NCI-H146 (cell line): ENCODE data around the gene IQCF6.
"Not testable (repeated sequence)": the region's sequence is repeated elsewhere in the genome, so short reads cannot be mapped to it uniquely, and the experiment has no call there.

Experiments
- DNase-seq: peaks from one replicate; lab custom pipeline; 2025; lab: John Stamatoyannopoulos, UW

The IQCF6 gene

GRCh38 chr3:51759203-51759602 is 19.8 kb downstream of the IQCF6 start:
- no peak for DNase-seq

- not testable (repeated sequence) for DNase-seq
Observed at GRCh38 chr3:51753763-51754750, 25.0 kb downstream of the IQCF6 start.

DNA sequence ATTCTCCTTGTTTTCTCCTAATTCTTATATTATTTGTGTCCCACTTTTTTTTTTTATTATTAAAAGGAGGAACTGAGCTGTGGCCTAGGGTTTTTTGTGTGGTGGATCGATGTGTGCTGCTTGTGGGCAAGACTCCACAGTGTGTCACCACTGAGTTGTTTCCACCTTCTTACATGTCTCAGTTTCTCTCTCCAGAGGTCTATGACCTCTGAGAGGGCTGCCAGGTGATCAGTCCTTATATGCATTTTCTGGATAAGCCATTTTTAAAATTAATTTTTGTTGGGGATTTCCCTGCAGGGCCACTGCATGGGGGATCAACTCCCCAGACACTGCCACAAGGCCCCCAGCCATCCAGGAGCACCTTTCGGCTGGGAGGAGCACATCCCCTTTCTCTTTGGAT is 27.8 kb downstream of the IQCF6 start:
- no peak for DNase-seq

GRCh38 chr3:51750878-51751277 is 28.2 kb downstream of the IQCF6 start:
- DNase-seq: no peak

DNA sequence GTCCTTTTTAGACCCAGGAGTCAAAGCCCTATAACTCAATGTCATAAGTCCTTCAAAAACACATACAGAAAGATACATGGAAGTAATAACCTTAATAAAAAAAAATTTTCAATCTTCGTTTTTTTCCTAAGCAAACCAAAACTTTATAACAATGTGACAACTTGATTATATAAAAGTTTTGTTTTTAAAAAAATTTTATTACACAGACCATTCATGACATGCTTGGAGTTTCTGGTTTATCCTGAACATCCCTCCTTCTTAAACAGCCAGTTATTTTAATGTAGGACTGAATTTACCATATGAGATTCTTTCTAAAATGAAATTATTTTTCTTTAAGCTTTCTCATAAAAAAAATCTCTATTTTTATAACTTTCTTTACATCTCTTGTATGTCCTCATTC is 30.7 kb downstream of the IQCF6 start:
- DNase-seq: no peak

DNA sequence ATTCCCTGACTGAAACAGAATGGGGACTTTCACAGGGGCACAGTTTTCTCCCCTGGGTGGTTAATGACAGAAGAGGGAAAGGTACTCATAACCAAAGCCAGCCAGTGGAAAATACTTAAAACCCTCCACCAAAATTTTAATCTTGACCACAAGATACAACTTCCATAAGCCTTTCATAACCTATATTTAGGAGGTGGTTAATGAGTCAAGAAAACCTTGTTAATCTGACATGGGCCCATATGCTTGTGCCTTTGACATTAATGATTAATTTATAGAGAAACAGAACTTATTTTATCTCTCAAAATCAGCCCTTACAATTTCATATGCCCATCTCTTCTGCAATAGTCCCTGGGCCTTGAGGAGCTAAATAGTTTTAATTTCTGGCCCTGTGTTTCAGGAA is 31.2 kb downstream of the IQCF6 start:
- DNase-seq: no peak

DNA sequence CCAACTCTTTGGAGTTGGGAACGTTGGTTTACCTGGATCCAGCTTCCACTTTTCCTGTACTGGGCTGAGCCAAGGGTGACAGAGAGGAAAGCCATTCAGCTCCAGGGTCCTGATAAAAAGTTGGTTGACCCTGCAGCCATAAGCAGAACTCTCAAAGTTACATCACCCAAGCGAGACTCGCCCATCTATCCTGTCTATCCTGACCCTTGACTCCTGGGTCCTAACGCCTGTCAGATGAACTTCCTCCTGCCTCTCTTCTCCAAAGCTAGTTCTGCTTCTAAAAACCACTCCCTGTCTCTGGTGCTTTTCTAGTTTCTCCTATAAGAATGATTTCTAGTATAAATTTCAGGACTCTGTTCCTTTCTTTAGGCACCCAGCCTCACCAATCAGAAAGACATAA is 36.1 kb downstream of the IQCF6 start:
- DNase-seq: not testable (repeated sequence)

- not testable (repeated sequence) for DNase-seq
Observed at GRCh38 chr3:51742320-51742719, 36.7 kb downstream of the IQCF6 start.

GRCh38 chr3:51739110-51739509 is 39.9 kb downstream of the IQCF6 start:
- no peak for DNase-seq

DNA sequence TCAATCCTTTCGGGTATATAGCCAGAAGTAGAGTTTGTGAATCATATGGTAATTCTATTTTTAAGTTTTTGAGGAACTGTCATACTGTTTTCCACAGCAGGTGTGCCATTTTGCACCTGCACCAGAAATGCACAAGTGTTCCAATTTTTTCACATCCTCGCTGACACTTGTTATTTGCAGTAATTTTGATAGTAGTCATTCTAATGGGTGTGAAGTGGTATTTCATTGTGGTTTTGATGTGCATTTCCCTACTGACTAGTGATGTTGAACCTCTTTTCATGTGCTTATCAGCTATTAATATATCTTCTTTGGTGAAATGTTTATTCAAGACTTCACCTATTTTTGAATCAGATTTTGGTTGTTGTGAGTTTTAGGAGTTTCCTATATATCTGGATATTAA is 43.1 kb downstream of the IQCF6 start:
- no peak for DNase-seq

DNA sequence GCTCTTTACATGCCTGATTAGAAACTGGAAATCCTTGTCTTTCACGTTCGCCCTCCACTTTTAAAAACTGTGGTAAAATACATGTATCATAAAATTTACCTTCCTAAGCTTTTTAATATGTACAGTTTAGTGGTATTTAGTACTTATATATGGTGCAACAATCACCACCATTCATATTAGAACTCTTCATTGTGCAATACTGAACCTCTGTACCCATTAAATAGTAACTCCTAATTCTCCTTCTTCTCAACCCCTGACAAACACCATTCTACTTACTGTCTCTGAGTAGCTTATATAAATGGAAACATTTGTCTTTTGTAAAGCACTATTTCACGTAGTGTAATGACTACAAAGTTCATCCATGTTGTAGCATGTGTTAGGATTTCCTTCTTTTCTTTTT is 44.0 kb downstream of the IQCF6 start:
- DNase-seq: no peak

GRCh38 chr3:51734572-51734907 is 44.5 kb downstream of the IQCF6 start:
- DNase-seq: no peak

DNA sequence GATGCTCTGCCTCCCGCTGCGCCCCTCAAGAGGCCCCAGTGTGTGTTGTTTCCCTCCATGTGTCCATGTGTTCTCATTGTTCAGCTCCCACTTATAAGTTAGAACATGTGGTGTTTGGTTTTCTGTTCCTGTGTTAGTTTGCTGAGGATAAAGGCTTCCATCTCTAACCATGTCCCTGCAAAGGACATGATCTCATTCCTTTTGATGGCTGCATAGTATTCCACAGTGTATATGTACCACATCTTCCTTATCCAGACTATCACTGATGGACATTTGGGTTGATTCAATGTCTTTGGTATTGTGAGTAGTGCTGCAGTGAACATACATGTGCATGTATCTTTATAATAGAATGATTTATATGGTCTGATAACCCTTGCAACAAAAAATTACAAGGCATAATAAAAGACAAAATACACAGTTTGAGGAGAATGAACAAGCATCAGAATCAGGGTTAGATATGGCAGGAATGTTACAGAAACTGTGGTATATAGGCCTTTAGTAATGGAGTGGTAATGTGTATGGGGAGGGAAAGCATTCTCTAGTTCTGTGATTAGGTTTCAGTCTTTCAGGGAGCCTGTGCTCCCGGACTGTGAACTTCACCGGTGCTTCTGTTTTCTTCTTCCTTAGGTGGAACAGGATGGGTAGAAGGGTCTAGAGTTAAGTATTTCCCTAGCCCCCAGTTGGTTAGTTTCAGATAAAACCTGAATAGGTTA is 45.0 kb downstream of the IQCF6 start:
- no peak for DNase-seq

DNA sequence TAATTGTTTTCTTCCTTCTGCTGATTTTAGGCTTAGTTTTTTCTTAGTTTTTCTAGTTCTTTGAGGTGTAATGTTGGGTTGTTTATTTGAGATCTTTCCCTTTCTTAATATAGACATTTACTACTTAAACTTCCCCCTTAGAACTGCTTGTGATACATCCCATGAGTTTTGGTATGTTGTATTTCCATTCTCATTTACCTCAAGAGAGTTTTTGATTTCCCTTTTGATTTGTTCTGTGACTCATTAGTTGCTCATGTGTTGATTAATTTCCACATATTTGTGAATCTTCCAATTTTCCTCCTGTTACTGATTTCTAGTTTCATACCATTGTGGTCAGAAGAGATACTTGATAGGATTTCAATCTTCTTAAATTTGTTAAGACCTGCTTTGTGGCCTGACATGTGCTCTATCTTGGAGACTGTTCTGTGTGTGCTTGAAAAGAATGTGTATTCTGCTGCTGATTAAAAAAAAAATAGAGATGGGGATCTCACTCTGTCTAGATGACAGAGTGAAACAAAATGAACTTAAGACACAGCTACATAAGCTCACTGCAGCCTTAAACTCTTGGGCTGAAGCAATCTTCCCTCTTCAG is 49.9 kb downstream of the IQCF6 start:
- DNase-seq: no peak
